ENCODE measurements around the gene KDM7A.
"Not testable (repeated sequence)": the region's sequence is repeated elsewhere in the genome, so short reads cannot be mapped to it uniquely, and the experiment has no call there.

KDM7A gene

GRCh38 chr7:140176811-140177702, at the start of gene KDM7A:
KDM7A (minus strand) TSS chr7:140176983; CDS start chr7:140176937, 46 bp downstream.
- peak; percentile 84 for DNase-seq

GRCh38 chr7:140225562-140226249, 48.9 kb upstream of the KDM7A start:
- DNase-seq: no peak

GRCh38 chr7:140223515-140224221, 46.9 kb upstream of the KDM7A start:
- no peak for DNase-seq

GRCh38 chr7:140222814-140223213, 46.0 kb upstream of the KDM7A start:
- DNase-seq: no peak

- DNase-seq: no peak
Measured at GRCh38 chr7:140219672-140220524, 43.1 kb upstream of the KDM7A start.

GRCh38 chr7:140218656-140219055, 41.9 kb upstream of the KDM7A start:
- no peak for DNase-seq

- no peak for DNase-seq
Measured at GRCh38 chr7:140217750-140218501, 41.1 kb upstream of the KDM7A start.

GRCh38 chr7:140215281-140215680, 38.5 kb upstream of the KDM7A start:
- no peak for DNase-seq

GRCh38 chr7:140214075-140214684, 37.4 kb upstream of the KDM7A start:
- no peak for DNase-seq

GRCh38 chr7:140213684-140214074, 36.9 kb upstream of the KDM7A start:
- no peak for DNase-seq

- no peak for DNase-seq
Measured at GRCh38 chr7:140212100-140212881, 35.5 kb upstream of the KDM7A start.

- no peak for DNase-seq
Measured at GRCh38 chr7:140211698-140212097, 34.9 kb upstream of the KDM7A start.

GRCh38 chr7:140209866-140210609, 33.3 kb upstream of the KDM7A start:
- no peak for DNase-seq

- DNase-seq: no peak
Measured at GRCh38 chr7:140206616-140207389, 30.0 kb upstream of the KDM7A start.

GRCh38 chr7:140205600-140205999, 28.8 kb upstream of the KDM7A start:
- no peak for DNase-seq

- DNase-seq: no peak
Measured at GRCh38 chr7:140203556-140203955, 26.8 kb upstream of the KDM7A start.

GRCh38 chr7:140202942-140203341, 26.2 kb upstream of the KDM7A start:
- not testable (repeated sequence) for DNase-seq

- DNase-seq: no peak
Measured at GRCh38 chr7:140201393-140201792, 24.6 kb upstream of the KDM7A start.
